Skeletal muscle tissue (tissue), 4 donors: ENCODE results near the gene CAPN2. TPM values are rescaled to one million over a fixed set of nuclear protein-coding genes. Genes with fewer than 3 reads are reported as not detected.

Experiments
- H3K27ac ChIP-seq: one replicate; pipeline ENCODE4 v1.7.0; 2013; ENCODE audit warnings: mild to moderate bottlenecking, low read depth, low read length, inconsistent platforms
- H3K27me3 ChIP-seq, 3 donors: one replicate each; pipeline ENCODE4 v1.7.0; 2013; ENCODE audit warnings: low read length in 3 of 3; ENCODE audit not compliant: control insufficient read depth in 3 of 3, insufficient read depth in 3 of 3
- H3K36me3 ChIP-seq, 3 donors: one replicate each; pipeline ENCODE4 v1.7.0; 2013; ENCODE audit warnings: low read length in 3 of 3; ENCODE audit not compliant: control insufficient read depth in 3 of 3, insufficient read depth in 3 of 3
- H3K4me1 ChIP-seq, 3 donors: one replicate each; pipeline ENCODE4 v1.7.0; 2013; ENCODE audit warnings: low read length in 3 of 3, mild to moderate bottlenecking in 3 of 3; ENCODE audit not compliant: control insufficient read depth in 3 of 3, insufficient read depth in 3 of 3
- H3K4me3 ChIP-seq, 3 donors: one replicate each; pipeline ENCODE4 v1.7.0; 2013; ENCODE audit warnings: low read length in 3 of 3
- H3K9ac ChIP-seq, 3 donors: one replicate each; pipeline ENCODE4 v1.7.0; 2013; ENCODE audit warnings: low read length in 3 of 3, mild to moderate bottlenecking in 3 of 3, moderate library complexity in 2 of 3, low read depth in 1 of 3
- H3K9me3 ChIP-seq, 3 donors: one replicate each; pipeline ENCODE4 v1.7.0; 2013; ENCODE audit warnings: low read length in 3 of 3; ENCODE audit not compliant: control insufficient read depth in 3 of 3
- total RNA-seq: library from RNA; depleted of rRNA; stranded (reverse); fragments of >200 nt; gene quantifications from one replicate; pipeline ENCODE4 v1.2.3, GENCODE V29; 2014
- donor health status: Osteomylitis.

The CAPN2 gene
- total RNA-seq, 1 donor from 2014 or later: 78.8 TPM

DNA sequence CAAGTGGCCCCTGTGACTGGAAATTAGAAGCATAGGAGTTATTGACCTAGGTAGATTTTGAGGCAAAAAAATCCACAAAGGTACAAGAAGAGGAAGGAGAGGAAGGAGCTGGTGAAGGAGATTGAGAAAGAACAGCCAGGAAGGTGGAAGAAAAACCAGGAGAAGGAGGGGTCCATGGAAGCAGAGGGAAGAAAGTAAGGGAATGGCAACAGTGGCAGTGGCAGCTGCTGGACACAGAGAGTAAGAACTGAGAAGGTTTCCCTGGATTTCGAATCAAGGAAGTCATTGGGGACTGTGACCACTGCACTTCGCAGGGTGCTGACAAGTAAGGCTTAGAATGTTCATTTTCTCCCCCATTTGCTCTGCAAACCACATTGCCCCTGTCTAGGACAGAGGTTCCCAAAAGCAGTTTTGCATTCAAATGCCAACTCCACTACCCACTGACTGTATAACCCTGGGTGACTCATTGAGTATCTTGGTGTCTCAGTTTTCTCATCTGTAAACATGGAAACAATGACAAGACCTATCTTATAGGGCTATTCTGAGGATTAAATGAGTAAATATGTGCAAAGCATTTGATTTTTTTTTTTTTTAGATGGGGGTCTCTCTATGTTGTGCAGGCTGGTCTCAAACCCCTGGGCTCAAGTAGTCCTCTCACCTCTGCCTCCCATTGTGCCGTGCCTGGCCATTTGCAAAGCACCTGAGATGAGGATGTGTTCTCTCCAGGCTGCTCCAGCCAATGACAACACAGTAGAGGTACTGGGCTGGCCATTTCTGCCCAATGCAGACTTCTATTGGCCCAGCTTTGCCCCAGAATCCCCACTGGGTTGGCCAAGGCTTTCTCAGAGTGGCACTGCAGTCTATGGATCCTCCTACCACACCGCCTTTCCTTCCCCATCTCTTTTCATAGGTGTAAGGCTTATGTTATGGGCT is 9.3 kb upstream of the CAPN2 start:
- peaks cover 14 to 23% (median 22%) of the 10 kb centered on the region in 3 donors for H3K4me1 ChIP-seq
- H3K9ac ChIP-seq: no peak overlapping the region
- H3K9me3 ChIP-seq: no peaks in the 10 kb centered on the region
- no peak overlapping the region for H3K27ac ChIP-seq
- no peaks in the 10 kb centered on the region for H3K36me3 ChIP-seq
- H3K27me3 ChIP-seq: no peaks in the 10 kb centered on the region
- H3K4me3 ChIP-seq: no peak overlapping the region

DNA sequence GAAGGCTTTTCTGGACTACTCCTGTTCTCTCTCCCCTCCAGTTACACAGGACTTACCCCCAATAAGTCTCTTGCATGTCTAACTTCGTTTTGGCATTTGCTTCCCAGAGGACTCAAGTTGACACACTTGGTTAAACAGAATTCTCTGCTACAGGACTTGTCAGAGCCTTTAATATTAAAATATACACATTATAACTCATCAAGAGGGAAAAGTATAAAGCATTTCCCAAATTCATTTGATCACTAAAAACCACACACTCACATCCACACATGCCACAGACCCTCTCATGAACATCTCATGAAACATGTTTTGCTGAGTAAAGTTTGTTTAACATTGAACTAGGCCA is 8.7 kb upstream of the CAPN2 start:
- Histone ChIP-seq H3K27me3 (no peaks in the 10 kb centered on the region), H3K36me3 (no peaks in the 10 kb centered on the region), H3K9ac (no peak overlapping the region), H3K4me3 (no peak overlapping the region), H3K4me1 (peaks cover 12 to 25% (median 25%) of the 10 kb centered on the region in 3 donors), H3K27ac (no peak overlapping the region), H3K9me3 (no peaks in the 10 kb centered on the region)

DNA sequence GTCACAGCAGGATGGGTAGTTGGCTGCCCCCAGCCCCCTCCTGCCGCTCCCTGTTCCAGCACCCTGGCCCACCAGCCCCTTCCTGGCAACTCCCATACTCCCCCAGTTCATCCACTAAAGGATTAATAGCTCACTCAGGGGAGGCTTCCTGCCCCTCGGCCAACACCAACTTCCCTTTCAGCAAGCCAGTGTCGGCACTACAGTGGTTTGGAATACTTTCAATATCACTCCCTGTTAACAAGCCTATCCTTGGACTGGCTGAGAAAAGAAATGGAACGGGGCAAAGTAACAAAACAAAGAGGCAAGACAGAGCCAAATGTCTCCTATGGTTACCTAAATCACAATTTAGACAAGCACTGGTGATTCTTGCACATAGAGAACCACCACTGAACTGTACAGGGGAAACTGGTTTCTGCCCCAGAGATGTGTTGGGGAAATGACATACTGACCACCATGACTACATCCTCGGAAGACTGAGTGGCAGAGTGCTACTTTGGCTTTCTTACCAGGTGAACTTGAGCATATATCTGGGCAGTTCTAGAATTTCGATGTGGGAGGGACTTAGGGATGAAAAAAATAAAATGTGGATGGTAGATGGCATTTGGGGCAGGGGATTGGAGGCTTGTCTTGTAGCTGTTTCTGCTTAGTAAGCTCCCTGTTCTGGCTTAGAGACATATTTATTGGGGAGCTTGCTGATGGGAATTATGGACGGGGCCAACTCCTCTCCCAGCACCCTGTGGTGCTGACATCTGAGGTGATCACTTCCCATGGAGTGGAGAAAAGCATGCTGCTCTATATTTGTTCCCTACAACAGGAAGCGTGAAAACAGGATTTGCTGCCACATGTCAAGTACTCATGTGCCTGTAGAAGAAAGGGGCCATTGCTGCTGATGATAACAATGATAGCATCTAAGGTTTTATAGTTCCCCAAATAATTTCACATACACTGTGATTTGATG is 7.1 kb upstream of the CAPN2 start:
- Histone ChIP-seq H3K4me3 (no peak overlapping the region), H3K27ac (peak overlapping the region; percentile 83), H3K27me3 (no peaks in the 10 kb centered on the region), H3K9ac (no peak overlapping the region), H3K4me1 (peaks cover 12 to 29% (median 25%) of the 10 kb centered on the region in 3 donors), H3K9me3 (no peaks in the 10 kb centered on the region), H3K36me3 (no peaks in the 10 kb centered on the region)

DNA sequence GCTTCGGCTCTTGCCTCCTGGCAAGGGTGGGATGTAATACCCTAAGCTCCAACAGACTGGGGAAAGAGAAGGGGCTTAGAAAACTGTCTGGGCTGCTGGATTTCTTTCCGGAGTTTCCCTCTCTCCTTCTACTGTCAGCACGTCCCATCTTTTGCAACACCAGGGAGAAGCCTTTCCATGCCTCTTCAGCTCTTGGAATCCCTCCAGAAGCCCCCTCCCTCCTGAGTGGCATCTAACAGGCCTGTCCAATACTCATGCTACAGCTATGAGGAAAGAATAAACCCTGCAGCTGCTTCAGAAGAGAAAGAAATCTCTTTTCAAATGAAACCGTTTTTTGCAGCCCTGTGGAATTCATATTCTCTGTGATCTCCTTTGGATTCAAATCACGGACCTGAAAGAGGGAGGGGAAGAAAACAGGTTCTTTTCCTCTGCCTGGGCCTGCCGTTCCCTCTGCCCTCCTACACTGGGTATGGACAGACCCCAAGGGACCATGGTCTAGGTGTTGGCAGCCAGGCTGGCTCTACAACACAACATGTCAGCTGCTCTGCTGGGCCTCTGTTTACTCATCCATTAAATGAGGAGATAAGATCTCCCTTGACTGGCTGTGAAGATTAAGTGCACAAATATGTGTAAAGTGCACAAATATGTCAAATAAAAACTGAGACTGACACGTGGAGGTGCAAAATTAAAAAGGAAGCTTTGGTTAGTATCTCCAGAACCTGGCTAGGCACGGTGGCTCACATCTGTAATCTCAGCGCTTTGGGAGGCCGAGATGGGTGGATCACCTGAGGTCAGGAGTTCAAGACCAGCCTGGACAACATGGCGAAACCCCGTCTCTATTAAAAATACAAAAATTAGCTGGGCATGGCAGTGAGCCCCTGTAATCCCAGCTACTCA is 6.0 kb upstream of the CAPN2 start:
- no peak overlapping the region for H3K9ac ChIP-seq
- H3K4me3 ChIP-seq: no peak overlapping the region
- peaks cover 10 to 29% (median 18%) of the 10 kb centered on the region in 3 donors for H3K4me1 ChIP-seq

DNA sequence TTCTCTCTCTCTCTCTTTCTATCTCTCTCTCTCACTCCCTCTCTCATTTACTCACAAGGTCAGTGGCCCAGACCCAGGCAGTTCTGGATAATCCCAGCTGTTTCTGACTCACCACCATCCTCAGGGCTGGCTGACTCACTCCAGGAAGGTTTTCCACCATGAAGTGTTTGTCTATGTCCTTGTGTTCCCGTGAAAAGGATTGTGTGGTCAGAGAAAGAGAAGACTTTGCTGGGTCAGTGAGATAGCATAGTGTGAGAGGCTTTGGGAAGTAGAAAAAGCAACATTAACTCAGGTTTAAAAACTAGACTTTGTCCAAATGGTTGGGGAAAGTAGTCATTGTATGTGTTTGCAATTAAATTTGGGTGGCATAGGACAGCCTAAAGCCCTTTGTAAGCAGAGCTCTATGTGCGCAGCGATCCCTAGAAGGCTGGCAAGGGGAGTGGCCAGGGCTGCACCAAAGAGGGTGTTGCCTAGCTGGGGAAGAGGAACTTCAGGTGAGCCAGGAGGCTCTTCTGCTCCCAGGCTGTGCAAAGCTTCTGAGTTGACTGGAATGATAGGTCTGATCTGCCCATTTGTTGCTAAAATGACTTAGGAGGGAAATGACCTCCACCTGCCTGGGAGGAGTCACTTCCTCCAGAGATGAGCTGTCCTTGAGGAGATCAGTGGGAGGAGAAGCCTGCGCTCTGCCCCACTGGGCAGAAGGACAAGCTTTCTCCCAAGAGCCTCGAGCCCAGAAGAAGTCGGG is 4.9 kb upstream of the CAPN2 start:
- Histone ChIP-seq H3K4me3 (peak overlapping the region in 1 of 3 donors; percentile 9), H3K9me3 (no peaks in the 10 kb centered on the region), H3K9ac (peak overlapping the region in 1 of 3 donors; percentile 17), H3K4me1 (peaks cover 12 to 35% (median 22%) of the 10 kb centered on the region in 3 donors), H3K27ac (peak overlapping the region; percentile 83), H3K27me3 (no peaks in the 10 kb centered on the region), H3K36me3 (no peaks in the 10 kb centered on the region)

More for the DNA sequence above, 6.0 kb upstream of the CAPN2 start:
- Histone ChIP-seq H3K9me3 (no peaks in the 10 kb centered on the region), H3K27ac (peak overlapping the region; percentile 83), H3K27me3 (no peaks in the 10 kb centered on the region), H3K36me3 (no peaks in the 10 kb centered on the region)

DNA sequence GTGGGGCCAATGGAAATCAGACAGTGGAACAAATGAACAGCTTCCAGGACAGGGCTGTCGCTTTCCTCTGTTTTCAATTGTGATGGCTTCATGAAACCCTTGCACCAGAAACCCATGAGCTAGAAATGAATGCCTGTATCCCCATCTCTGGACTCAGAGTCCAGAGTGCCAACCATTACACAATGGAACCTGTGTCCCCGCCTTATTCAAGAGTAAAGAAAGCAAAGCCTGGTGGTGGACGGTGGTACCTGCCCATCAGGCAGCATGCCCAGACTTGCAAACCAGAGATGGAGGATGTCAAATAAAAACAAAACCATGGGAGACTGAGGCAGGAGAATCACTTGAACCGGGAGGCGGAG is 4.4 kb upstream of the CAPN2 start:
- no peak overlapping the region for H3K4me3 ChIP-seq
- H3K4me1 ChIP-seq: peaks cover 12 to 37% (median 23%) of the 10 kb centered on the region in 3 donors
- H3K27ac ChIP-seq: peak overlapping the region; percentile 83
- H3K9me3 ChIP-seq: no peaks in the 10 kb centered on the region
- peaks cover 0 to 3% (median 0%) of the 10 kb centered on the region in 3 donors for H3K36me3 ChIP-seq
- no peaks in the 10 kb centered on the region for H3K27me3 ChIP-seq
- H3K9ac ChIP-seq: no peak overlapping the region

DNA sequence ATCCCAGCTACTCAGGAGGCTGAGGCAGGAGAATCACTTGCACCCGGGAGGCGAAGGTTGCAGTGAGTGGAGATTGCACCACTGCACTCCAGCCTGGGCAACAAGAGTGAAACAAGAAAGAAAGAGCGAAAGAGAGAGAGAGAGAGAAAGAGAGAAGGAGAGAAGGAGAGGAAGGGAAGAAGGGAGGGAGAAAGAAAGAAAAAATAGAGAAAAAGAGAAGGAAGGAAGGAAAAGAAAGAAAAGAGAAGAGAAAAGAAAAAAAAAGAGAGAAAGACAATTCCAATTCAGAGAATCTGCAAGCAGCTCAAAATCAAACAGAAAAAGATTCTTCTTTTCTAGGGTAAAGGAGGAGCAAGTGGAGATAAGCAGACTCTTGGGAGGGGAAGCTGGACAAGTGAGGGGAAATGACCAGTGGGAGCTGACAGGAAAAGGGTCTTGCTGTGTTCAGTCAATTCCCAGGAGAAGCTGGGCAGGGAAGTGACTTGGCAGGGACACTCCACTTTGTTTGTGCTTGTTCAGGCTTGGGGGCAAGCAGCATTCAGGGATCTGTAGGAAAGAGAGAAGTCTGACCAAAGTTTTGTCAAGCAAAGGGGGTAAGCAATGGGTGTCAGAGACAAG is 3.6 kb upstream of the CAPN2 start:
- H3K27ac ChIP-seq: peak overlapping the region; percentile 25
- H3K9me3 ChIP-seq: no peaks in the 10 kb centered on the region
- H3K4me3 ChIP-seq: no peak overlapping the region
- peaks cover 0 to 3% (median 2%) of the 10 kb centered on the region in 3 donors for H3K36me3 ChIP-seq
- no peak overlapping the region for H3K9ac ChIP-seq
- H3K4me1 ChIP-seq: peaks cover 17 to 44% (median 31%) of the 10 kb centered on the region in 3 donors
- H3K27me3 ChIP-seq: no peaks in the 10 kb centered on the region

DNA sequence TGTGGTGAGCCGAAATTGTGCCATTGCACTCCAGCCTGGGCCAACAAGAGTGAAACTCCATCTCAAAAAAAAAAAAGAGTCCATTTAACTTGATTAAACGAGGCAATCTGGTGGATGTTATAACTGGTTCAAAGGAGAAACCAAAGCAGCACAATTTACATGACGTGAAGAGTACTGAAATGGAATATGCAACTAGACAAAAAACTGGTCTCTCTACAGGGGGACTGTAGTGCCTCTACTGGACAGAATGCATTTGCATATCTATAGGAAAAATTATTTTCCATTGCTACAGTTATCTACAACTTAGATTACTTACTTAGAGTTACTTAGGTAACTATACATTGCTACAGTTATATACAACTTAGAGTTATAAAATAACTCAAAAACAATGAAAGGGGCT is 2.7 kb upstream of the CAPN2 start:
- Histone ChIP-seq H3K27ac (peak overlapping the region; percentile 25), H3K27me3 (no peaks in the 10 kb centered on the region), H3K9ac (no peak overlapping the region), H3K4me3 (no peak overlapping the region), H3K4me1 (peaks cover 23 to 53% (median 39%) of the 10 kb centered on the region in 3 donors), H3K36me3 (peaks cover 0 to 3% (median 2%) of the 10 kb centered on the region in 3 donors), H3K9me3 (no peaks in the 10 kb centered on the region)
